CD4-positive, alpha-beta T cell treated with Interleukin-17A for 4 hours (primary cell): Measurements from ENCODE around the gene SERPINB1.

Experiments used
- DNase-seq: peaks from one replicate; pipeline ENCODE4 v3.0.0-alpha.2; 2020; ENCODE audit warnings: mixed read lengths

SERPINB1 gene

GRCh38 chr6:2790588-2791449, 50.8 kb downstream of the SERPINB1 start:
- peak; percentile 61 for DNase-seq

GRCh38 chr6:2786269-2786668, 55.4 kb downstream of the SERPINB1 start:
- DNase-seq: no peak

GRCh38 chr6:2784930-2785329, 56.7 kb downstream of the SERPINB1 start:
- no peak for DNase-seq

GRCh38 chr6:2784061-2784460, 57.6 kb downstream of the SERPINB1 start:
- no peak for DNase-seq

- no peak for DNase-seq
Observed at GRCh38 chr6:2783188-2783963, 58.3 kb downstream of the SERPINB1 start.

GRCh38 chr6:2782825-2783187, 58.9 kb downstream of the SERPINB1 start:
- no peak for DNase-seq

GRCh38 chr6:2782356-2782708, 59.3 kb downstream of the SERPINB1 start:
- DNase-seq: no peak
